KMS-11 (cell line): ENCODE results near the gene TMEM11.

ENCODE experiments used
- H2AFZ ChIP-seq: fragments of 200-600 bp; sonication (generic); 2 replicates; pipeline ENCODE4 v1.6.1; 2016; ENCODE audit warnings: antibody characterized with exemption, mixed run types, low read depth
- H3K27ac ChIP-seq: fragments of 200-600 bp; sonication (generic); 2 replicates; pipeline ENCODE4 v1.6.1; 2016; ENCODE audit warnings: mild to moderate bottlenecking, mixed run types
- H3K27me3 ChIP-seq: fragments of 200-600 bp; sonication (generic); 2 replicates; pipeline ENCODE4 v1.6.1; 2017; ENCODE audit warnings: mild to moderate bottlenecking, low read depth, mixed run types, moderate library complexity; ENCODE audit not compliant: insufficient read depth
- H3K36me3 ChIP-seq: fragments of 200-600 bp; sonication (generic); 2 replicates; pipeline ENCODE4 v1.6.1; 2017; ENCODE audit warnings: mild to moderate bottlenecking, mixed run types; ENCODE audit not compliant: insufficient read depth
- H3K4me1 ChIP-seq: fragments of 200-600 bp; sonication (generic); 2 replicates; pipeline ENCODE4 v1.6.1; 2016; ENCODE audit warnings: mild to moderate bottlenecking, low read depth, mixed run types; ENCODE audit not compliant: poor library complexity, severe bottlenecking
- H3K4me2 ChIP-seq: fragments of 200-600 bp; sonication (generic); 2 replicates; pipeline ENCODE4 v1.7.0; 2016; ENCODE audit warnings: mild to moderate bottlenecking, mixed run types
- H3K4me3 ChIP-seq: fragments of 200-600 bp; sonication (generic); IDR thresholded peaks from 2 replicates; pipeline ENCODE4 v1.6.1; 2017; ENCODE audit warnings: low read depth, low read length, mixed read lengths; ENCODE audit not compliant: insufficient read depth
- H3K79me2 ChIP-seq: fragments of 200-600 bp; sonication (generic); 2 replicates; pipeline ENCODE4 v1.6.1; 2016; ENCODE audit warnings: low read depth, mixed run types; ENCODE audit not compliant: insufficient read depth
- H3K9ac ChIP-seq: fragments of 200-600 bp; sonication (generic); 2 replicates; pipeline ENCODE4 v1.6.1; 2016; ENCODE audit warnings: mild to moderate bottlenecking, mixed run types
- H4K20me1 ChIP-seq: fragments of 200-600 bp; sonication (generic); 2 replicates; pipeline ENCODE4 v1.6.1; 2016; ENCODE audit warnings: mild to moderate bottlenecking, mixed run types; ENCODE audit not compliant: insufficient read depth
- CTCF ChIP-seq: fragments of 200-600 bp; sonication (generic); conservative IDR thresholded peaks from 2 replicates; pipeline ENCODE4 v1.6.1; 2017; ENCODE audit warnings: low read depth, mild to moderate bottlenecking, antibody characterized with exemption, low read length, moderate library complexity, mixed read lengths

The TMEM11 gene

GRCh38 chr17:21171970-21172510 lies 41.9 kb downstream of the TMEM11 start:
- Histone ChIP-seq H3K4me1 (peaks cover 3% of the 10 kb centered on the region), H3K9ac (no peak overlapping the region), H3K27ac (no peak overlapping the region), H3K4me2 (no peak overlapping the region), H4K20me1 (no peaks in the 10 kb centered on the region), H3K4me3 (no peak overlapping the region), H3K27me3 (no peaks in the 10 kb centered on the region), H2AFZ (no peak overlapping the region), H3K79me2 (no peaks in the 10 kb centered on the region), H3K36me3 (no peaks in the 10 kb centered on the region)
- TF ChIP-seq CTCF = no peak

DNA sequence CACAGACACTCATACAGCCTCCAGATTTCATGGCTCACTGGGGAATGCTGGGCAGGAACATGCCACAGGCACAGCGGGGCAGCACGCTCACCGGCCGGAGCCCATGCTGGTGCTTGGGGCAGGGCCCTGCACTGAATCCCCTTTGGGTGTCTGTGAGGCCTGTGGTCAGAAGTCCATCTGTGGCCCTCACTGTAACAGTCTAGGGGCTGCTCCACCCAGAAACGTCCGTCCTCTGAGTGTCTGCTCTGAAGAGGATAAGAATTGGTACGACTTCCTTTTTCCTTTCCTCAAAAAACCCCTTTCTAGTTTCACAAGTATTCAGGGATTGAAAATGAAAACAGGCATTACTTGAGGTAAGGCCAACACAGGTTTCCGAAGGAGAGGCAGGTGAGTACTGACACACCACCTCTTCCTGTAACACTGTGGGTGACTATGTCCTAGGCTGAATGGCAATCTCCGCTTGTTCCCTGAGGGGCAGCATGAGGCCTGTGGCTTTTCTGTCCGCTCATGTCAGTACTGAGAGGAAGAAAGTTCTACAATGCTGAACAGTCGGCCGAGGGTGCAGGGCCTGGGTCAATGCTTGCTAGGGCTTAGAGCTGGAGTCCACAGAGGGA lies 42.5 kb downstream of the TMEM11 start:
- TF ChIP-seq CTCF = no peak
- Histone ChIP-seq H3K4me2 (no peak overlapping the region), H3K79me2 (no peaks in the 10 kb centered on the region), H3K27me3 (no peaks in the 10 kb centered on the region), H3K9ac (no peak overlapping the region), H3K4me1 (peaks cover 3% of the 10 kb centered on the region), H3K36me3 (no peaks in the 10 kb centered on the region), H4K20me1 (no peaks in the 10 kb centered on the region), H3K27ac (no peak overlapping the region), H3K4me3 (no peak overlapping the region), H2AFZ (no peak overlapping the region)

GRCh38 chr17:21170809-21171208 lies 43.2 kb downstream of the TMEM11 start:
- Histone ChIP-seq H2AFZ (no peak overlapping the region), H3K4me3 (no peak overlapping the region), H3K9ac (no peak overlapping the region), H3K4me2 (no peak overlapping the region), H3K36me3 (no peaks in the 10 kb centered on the region), H4K20me1 (no peaks in the 10 kb centered on the region), H3K27me3 (no peaks in the 10 kb centered on the region), H3K79me2 (no peaks in the 10 kb centered on the region), H3K4me1 (peaks cover 3% of the 10 kb centered on the region), H3K27ac (no peak overlapping the region)
- TF ChIP-seq CTCF = no peak

GRCh38 chr17:21169496-21169895 lies 44.5 kb downstream of the TMEM11 start:
- H3K4me2 ChIP-seq = no peak overlapping the region
- TF ChIP-seq CTCF = no peak
- H3K4me3 ChIP-seq = no peak overlapping the region
- no peak overlapping the region for H2AFZ ChIP-seq
- peaks cover 3% of the 10 kb centered on the region for H3K4me1 ChIP-seq
- H3K9ac ChIP-seq = no peak overlapping the region
- no peak overlapping the region for H3K27ac ChIP-seq
- no peaks in the 10 kb centered on the region for H3K79me2 ChIP-seq
- no peaks in the 10 kb centered on the region for H4K20me1 ChIP-seq
- no peaks in the 10 kb centered on the region for H3K36me3 ChIP-seq
- no peaks in the 10 kb centered on the region for H3K27me3 ChIP-seq
